AG20443 (cell line): ENCODE measurements around the gene RTL10.
A peak's percentile ranks its signal among the peaks of the same experiment; 100 is the strongest.
"Not testable (repeated sequence)": the region's sequence is repeated elsewhere in the genome, so short reads cannot be mapped to it uniquely, and the experiment has no call there.

Source experiments
- DNase-seq: peaks from one replicate; pipeline ENCODE4 v3.0.0; 2012; ENCODE audit warnings: low spot score, mixed read lengths

Gene RTL10

DNA sequence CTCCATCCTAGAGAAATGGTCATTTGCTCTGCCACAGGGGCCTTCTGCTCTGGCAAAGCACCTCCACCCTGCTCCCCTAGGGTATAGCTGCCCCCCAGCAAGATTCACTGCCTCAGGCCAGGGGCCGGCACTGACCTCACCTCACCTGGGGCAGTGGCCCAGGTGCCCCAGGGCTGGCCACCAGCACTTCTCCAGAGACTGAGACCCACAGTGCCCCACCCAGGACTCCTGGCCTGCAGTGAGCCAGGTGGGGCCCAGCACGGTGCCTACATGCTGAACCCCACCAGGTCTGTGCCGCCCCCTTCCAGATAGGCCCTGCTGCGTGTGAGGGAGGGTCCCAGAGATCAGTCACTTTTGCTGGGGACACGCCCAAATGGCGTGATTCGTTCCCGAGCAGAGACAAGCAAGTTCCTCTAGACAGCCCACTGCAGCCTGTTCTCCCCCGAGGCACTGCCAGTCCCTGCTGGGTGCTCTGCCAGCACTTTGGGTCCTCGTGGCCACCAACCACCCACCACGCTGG, 10.8 kb downstream of the RTL10 start:
- DNase-seq: no peak

GRCh38 chr22:19843107-19843856, 11.4 kb downstream of the RTL10 start:
- no peak for DNase-seq

GRCh38 chr22:19842393-19843106, 12.1 kb downstream of the RTL10 start:
- DNase-seq: no peak

GRCh38 chr22:19841641-19842392, 12.9 kb downstream of the RTL10 start:
- DNase-seq: no peak

DNA sequence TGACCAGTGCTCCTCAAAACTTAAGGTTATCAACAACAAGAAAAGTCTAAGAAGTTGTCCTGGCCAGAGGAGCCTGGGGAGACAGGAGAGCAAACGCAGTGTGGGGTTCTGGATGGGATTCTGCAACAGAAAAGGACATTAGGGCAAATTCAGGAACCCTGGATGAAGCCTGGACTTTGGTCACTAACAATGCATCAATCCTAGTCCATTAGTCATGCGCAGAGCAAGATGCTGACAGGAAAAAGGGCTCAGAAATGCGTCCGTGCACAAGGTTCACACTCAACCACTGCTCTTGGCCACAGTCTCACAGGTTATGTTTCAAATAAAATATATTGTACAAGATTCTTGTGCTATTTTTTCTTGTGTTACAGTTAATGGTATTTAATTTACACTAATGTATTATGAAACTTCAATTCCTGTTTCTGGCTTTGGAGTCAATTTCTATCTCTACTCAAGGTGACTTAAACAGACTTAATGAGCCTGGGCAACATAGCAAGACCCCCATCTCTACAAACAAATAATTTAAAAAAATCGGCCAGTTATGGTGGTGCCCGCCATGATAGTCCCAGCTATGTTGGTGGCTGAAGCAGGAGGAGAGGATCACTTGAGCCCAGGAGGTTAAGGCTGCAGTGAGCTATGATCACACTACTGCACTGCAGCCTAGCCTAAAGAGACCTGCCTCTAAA, 13.6 kb downstream of the RTL10 start:
- no peak for DNase-seq

GRCh38 chr22:19840059-19840458, 14.6 kb downstream of the RTL10 start:
- DNase-seq: no peak

DNA sequence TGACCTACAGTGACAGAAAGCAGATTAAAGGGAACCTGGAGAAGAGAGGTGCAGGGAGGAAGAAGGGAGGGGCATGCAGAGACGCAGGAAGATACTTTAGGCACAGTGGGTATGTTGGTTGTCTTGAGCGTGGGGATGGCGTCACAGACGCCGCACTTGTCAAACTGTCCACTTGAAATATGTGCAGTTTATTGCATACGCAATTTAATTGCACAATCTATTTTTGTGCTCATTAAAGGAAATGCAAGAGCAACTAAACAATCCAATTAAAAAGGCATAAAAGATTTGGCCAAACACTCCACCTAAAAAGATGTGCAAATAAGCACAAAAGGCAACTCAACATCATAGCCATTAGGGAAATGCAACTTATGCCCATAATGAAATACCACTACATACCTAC, 16.8 kb downstream of the RTL10 start:
- no peak for DNase-seq

DNA sequence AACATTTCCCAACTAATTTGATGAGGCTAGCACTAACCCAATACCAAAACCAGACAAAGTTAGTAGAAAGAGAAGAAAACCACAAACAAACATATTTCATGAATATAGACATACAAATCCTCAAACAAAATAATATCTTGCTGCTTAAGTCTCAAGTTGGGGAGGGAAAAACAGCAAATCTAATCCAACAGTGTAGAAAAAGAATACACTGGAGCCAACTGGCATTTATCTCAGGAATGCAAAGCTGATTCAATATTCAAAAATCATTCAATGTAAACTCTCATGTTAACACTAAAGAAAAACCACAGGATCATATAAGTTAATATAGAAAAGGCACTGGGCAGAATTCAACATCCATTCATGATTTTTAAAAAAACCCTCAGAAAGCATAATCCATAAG, 18.2 kb downstream of the RTL10 start:
- no peak for DNase-seq

GRCh38 chr22:19834599-19834998, 20.1 kb downstream of the RTL10 start:
- DNase-seq: no peak

DNA sequence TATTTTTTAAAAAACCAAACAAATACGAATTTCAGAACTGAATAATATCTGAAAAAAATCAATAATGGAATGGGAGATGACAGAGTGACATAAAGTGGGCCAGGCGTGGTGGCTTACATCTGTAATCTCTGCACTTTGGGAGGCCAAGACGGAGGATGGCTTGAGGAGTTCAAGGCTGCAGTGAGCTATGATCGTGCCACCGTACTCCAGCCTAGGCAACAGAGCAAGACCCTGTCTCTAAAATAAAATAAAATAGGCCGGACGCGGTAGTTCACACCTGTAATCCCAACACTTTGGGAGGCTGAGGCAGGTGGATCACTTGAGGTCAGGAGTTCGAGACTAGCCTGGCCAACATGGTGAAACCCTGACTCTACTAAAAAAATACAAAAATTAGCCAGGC, 21.3 kb downstream of the RTL10 start:
- DNase-seq: not testable (repeated sequence)

- peak; percentile 12 for DNase-seq
These were observed 22.1 kb downstream of the RTL10 start for GRCh38 chr22:19832476-19833108.

- not testable (repeated sequence) for DNase-seq
These were observed 22.7 kb downstream of the RTL10 start for GRCh38 chr22:19831979-19832378.

DNA sequence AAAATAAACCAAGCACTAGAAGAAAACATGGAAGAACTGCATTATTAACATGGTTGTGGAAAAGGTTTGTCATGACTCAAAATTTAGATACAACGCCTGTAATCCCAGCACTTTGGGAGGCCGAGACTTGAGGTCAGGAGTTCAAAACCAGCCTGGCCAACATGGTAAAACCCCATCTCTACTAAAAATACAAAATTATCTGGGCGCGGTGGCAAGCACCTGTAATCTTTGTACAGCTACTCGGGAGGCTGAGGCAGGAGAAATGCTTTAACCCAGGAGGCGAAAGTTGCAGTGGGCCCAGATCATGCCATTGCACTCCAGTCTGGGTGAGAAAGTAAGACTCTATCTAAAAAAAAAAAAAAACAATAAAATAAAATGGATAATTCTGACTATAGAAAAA, 23.7 kb downstream of the RTL10 start:
- DNase-seq: no peak

DNA sequence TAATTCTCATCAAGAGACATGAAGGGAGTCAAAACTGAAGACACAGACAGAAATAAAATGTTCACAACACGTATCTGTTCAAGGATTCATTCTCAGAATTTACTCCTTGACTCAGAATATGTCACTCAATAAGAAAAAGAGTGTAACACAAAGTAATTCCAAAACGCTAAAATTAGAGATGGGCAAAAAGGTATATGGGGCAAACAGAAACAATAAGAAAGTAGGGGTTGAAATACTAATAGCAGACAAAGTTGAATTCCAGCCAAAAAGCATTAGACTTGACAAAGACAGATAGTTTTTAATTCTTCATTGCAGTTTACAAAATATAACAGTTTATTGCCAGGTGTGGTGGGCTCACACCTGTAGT, 26.7 kb downstream of the RTL10 start:
- no peak for DNase-seq

DNA sequence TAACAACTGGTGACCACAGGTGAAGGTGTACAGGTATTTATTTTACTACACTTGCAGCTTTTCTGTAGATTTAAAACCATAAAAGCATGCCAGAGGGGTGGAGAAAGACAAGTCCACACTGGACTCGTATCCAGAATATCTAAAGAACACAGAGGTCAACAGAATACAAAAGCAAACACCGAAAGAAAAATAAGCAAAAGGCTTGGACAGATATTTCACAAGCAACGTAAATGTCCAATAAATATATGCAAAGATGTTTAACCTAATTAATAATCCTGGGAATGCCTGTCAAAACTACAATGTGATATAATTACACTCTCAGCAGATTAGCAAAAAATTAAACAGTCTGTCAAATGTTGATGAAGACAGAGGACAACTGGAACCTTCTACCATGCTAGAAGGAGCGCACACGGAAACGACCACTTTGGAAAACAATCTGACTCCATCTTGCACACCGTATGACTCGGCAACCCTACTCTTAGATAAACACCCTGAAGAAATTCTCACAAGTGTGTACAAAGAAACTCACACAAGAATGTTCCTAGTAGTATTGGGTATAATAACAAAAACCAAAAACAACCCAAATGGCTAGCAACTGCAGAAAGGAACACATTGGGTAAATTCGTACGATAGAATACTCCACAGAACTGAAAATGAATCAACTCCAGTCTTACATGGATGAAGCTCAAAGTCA, 27.2 kb downstream of the RTL10 start:
- no peak for DNase-seq

GRCh38 chr22:19826619-19826950, 28.1 kb downstream of the RTL10 start:
- no peak for DNase-seq

GRCh38 chr22:19825904-19826618, 28.6 kb downstream of the RTL10 start:
- DNase-seq: no peak

GRCh38 chr22:19824926-19825339, 29.7 kb downstream of the RTL10 start:
- DNase-seq: no peak

DNA sequence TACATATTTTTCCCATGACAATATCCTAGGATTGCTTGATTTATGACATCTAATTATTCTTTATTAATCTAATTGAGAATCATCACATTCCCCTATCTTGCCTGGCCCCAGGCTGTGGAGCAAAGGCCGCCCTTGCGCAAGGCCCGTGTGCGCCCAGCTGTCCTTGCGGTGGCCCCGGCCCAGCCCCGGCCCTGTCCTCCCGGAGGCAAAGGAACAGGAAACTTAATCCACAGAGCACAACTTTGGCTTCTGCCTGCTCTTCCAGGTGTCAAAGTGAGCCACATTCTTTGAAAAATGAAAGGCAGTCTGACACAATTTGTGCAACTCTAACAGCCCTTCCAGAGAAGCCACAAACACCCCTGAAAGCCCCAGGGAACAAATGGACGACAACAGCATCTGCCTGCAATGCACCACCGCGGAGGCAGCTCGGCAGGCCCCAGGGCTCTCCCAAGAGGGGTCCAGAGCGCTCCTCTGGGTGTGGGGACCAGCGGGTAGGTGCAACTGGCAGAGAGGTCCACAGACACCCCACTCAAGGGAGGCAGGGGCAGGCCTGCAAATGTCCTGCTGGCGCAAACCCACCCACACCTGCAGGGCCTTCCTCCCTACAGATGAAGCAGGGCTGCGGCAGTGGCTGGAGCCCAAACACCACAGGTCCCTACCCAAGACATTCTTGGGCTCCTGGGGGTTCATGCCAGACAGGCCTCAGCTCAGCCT, 30.3 kb downstream of the RTL10 start:
- DNase-seq: no peak

GRCh38 chr22:19823902-19824211, 30.8 kb downstream of the RTL10 start:
- DNase-seq: no peak
